Measurements from ENCODE around the gene LMF2. TPM values are rescaled to one million over a fixed set of nuclear protein-coding genes. Genes with fewer than 3 reads are reported as not detected.

The LMF2 gene
- total and polyA plus RNA-seq, 2 of the 8 experiments (the other 6 are each of a cell fraction or from before 2014, with no cell fraction given), result 34.3 to 62.9 TPM

GRCh38 chr22:50488886-50489285 is 18.6 kb downstream of the LMF2 start (continued):
- no peak for TF ChIP-seq SP2 (IDR thresholded peaks at IDR 0.05; ENCODE audit: low read length)

Data from H1 (cell line).